HepG2 (cell line): Measurements from ENCODE around the gene MGST2. TPM values are rescaled to one million over a fixed set of nuclear protein-coding genes. Genes with fewer than 3 reads are reported as not detected.

Source experiments
- ATAD3A ChIP-seq: sonication (generic); formaldehyde crosslinking; IDR thresholded peaks from 2 replicates; pipeline ENCODE4 v1.4.0; 2020; ENCODE audit warnings: missing genetic modification reagents
- HOMEZ ChIP-seq: IDR thresholded peaks from 2 replicates; pipeline ENCODE4 v1.6.1; 2016; ENCODE audit warnings: low read depth
- MED1 ChIP-seq: sonication (generic); formaldehyde crosslinking; IDR thresholded peaks from 2 replicates; pipeline ENCODE4 v1.4.0; 2020; ENCODE audit warnings: missing genetic modification reagents
- NR1H2 ChIP-seq: sonication (generic); formaldehyde crosslinking; IDR thresholded peaks from 2 replicates; pipeline ENCODE4 v1.8.1; 2022; ENCODE audit warnings: low read depth, missing genetic modification reagents, borderline replicate concordance
- TOE1 ChIP-seq: sonication (generic); formaldehyde crosslinking; IDR thresholded peaks from 2 replicates; pipeline ENCODE4 v1.4.0; 2020; ENCODE audit warnings: mild to moderate bottlenecking, missing genetic modification reagents
- UBTF ChIP-seq: sonication (generic); formaldehyde crosslinking; IDR thresholded peaks from 2 replicates; pipeline ENCODE4 v1.4.0; 2020; ENCODE audit warnings: mild to moderate bottlenecking, missing genetic modification reagents
- ZBTB2 ChIP-seq: sonication (generic); formaldehyde crosslinking; IDR thresholded peaks from 2 replicates; pipeline ENCODE4 v1.8.0; 2022; ENCODE audit warnings: low read depth, missing genetic modification reagents
- ZNF138 ChIP-seq: sonication (generic); formaldehyde crosslinking; IDR thresholded peaks from 2 replicates; pipeline ENCODE4 v1.5.0; 2020; ENCODE audit warnings: mild to moderate bottlenecking, low read depth, missing genetic modification reagents
- ZNF253 ChIP-seq: sonication (generic); formaldehyde crosslinking; IDR thresholded peaks from 2 replicates; pipeline ENCODE4 v1.8.0; 2022; ENCODE audit warnings: mild to moderate bottlenecking, missing genetic modification reagents, borderline replicate concordance
- ZNF326 ChIP-seq: sonication (generic); formaldehyde crosslinking; IDR thresholded peaks from 2 replicates; pipeline ENCODE4 v1.4.0; 2020; ENCODE audit warnings: missing genetic modification reagents, borderline replicate concordance
- ZNF619 ChIP-seq: sonication (generic); formaldehyde crosslinking; IDR thresholded peaks from 2 replicates; pipeline ENCODE4 v1.4.0; 2020; ENCODE audit warnings: mild to moderate bottlenecking, missing genetic modification reagents
- ZNF782 ChIP-seq: sonication (generic); formaldehyde crosslinking; IDR thresholded peaks from 2 replicates; pipeline ENCODE4 v1.4.0; 2020; ENCODE audit warnings: missing genetic modification reagents, mild to moderate bottlenecking, borderline replicate concordance
- polyA plus RNA-seq, 8 experiments: library from polyadenylated mRNA; depleted of rRNA in 3 of 8; stranded (reverse) in 7 of 8; unstranded in 1 of 8; fragments of >200 nt; fragmentation: Illumina TruSeq in 4 of 8; extraction: Trizol in 4 of 8; gene quantifications; 2 replicates each; pipeline versions ENCODE4 v1.2.1 to v1.2.3, GENCODE V29; 2011 to 2016; ENCODE audit warnings: low read depth in 4 of 8, missing spikeins in 1 of 8, mixed read lengths in 1 of 8; ENCODE audit not compliant: insufficient read depth in 1 of 8
- total RNA-seq, 5 experiments: library from RNA; depleted of rRNA; stranded (reverse); fragments of >200 nt; fragmentation: Illumina TruSeq; extraction: Trizol; gene quantifications; 2 replicates each; pipeline ENCODE4 v1.2.3, GENCODE V29; 2016; ENCODE audit warnings: low read depth in 1 of 5
- TF ChIP-seq, protein P1 (sequence below): sonication (generic); formaldehyde crosslinking; IDR thresholded peaks from 2 replicates; pipeline ENCODE4 v1.8.1; 2023; ENCODE audit warnings: mild to moderate bottlenecking, inconsistent platforms, moderate library complexity, missing genetic modification reagents, borderline replicate concordance

The MGST2 gene
- total and polyA plus RNA-seq, 2 of the 13 experiments (the other 11 are each of a cell fraction or from before 2014, with no cell fraction given) = 205 to 416 TPM

DNA sequence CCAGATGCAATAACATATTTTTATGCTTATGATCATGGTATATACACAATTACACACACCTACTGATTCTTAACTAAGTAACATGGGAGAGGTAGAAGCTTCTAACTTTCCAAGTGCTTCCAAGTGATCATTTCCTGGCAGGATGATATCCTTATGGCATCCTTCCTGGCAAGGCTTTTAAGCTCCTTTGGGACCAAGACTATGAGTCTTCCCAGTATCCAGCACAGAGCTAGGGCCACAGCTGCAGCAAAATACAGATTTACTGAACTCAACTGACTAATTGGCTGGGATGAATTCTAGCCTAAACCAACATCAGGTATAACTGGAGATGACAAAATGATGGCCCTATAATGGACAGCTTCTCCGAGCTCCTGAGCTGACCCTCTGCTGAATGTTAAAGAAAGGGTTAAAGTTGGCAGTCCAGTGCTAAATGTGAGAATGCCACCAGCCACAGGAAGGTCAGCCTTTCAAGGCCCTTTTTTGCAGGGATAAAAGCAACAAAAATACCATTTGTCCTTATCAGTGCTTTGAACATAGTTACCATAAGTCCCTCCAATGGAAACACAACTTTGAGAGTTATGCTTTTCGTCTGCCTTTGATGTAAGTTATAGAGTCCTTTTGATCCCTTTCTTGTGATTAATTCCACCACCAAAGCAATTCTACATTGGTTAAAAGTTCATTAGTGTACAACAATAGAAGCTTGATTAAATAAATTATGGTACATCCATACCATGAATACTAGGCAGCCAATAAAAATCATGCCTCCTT lies 73.4 kb downstream of the MGST2 start (continued):
- TF ChIP-seq NR1H2 (CRISPR knock-in tag) = no peak
- TF ChIP-seq ZNF619 (CRISPR knock-in tag) = no peak
- no peak for TF ChIP-seq ATAD3A (CRISPR knock-in tag)
- no peak for TF ChIP-seq ZNF782 (CRISPR knock-in tag)
- no peak for TF ChIP-seq UBTF
- TF ChIP-seq, protein P1, sequence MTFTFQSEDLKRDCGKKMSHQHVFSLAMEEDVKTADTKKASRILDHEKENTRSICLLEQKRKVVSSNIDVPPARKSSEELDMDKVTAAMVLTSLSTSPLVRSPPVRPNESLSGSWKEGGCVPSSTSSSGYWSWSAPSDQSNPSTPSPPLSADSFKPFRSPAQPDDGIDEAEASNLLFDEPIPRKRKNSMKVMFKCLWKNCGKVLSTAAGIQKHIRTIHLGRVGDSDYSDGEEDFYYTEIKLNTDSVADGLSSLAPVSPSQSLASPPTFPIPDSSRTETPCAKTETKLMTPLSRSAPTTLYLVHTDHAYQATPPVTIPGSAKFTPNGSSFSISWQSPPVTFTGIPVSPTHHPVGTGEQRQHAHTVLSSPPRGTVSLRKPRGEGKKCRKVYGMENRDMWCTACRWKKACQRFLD (CRISPR knock-in tag) = no peak
- TF ChIP-seq ZNF253 = no peak
- no peak for TF ChIP-seq ZNF326 (CRISPR knock-in tag)
- TF ChIP-seq TOE1 (CRISPR knock-in tag) = no peak
- peak; percentile 95 for TF ChIP-seq MED1 (CRISPR knock-in tag)
- no peak for TF ChIP-seq ZNF138 (CRISPR knock-in tag)
- peak; percentile 39; the same call in 1 of the 2 replicates for TF ChIP-seq HOMEZ (CRISPR knock-in tag)
- no peak for TF ChIP-seq ZBTB2
